Dendritic cell treated with granulocyte-macrophage colony-stimulating factor and Interleukin-4, amounts not matched to agents 40 ng/mL and 50 ng/mL, for 4 days (primary cell): ENCODE data around the gene PLEKHA1.
A peak's percentile ranks its signal among the peaks of the same experiment; 100 is the strongest.

Experiments used
- H3K27ac Mint-ChIP-seq: one replicate; pipeline ENCODE4 v1.8.0; 2022; ENCODE audit warnings: mild to moderate bottlenecking, mixed read lengths
- H3K27me3 Mint-ChIP-seq: one replicate; pipeline ENCODE4 v1.8.0; 2022; ENCODE audit warnings: mild to moderate bottlenecking, mixed read lengths
- H3K36me3 Mint-ChIP-seq: one replicate; pipeline ENCODE4 v1.8.0; 2022; ENCODE audit warnings: low read depth, mixed read lengths
- H3K4me1 Mint-ChIP-seq: one replicate; pipeline ENCODE4 v1.8.0; 2022; ENCODE audit warnings: low read depth, mixed read lengths
- H3K4me3 Mint-ChIP-seq: one replicate; pipeline ENCODE4 v1.8.0; 2022; ENCODE audit warnings: mild to moderate bottlenecking, moderate library complexity, mixed read lengths
- H3K9me3 Mint-ChIP-seq: one replicate; pipeline ENCODE4 v1.8.0; 2022; ENCODE audit warnings: mixed read lengths
- intact Hi-C: fragments of 100-400 bp; cut with micrococcal nuclease; formaldehyde crosslinking; loops from one replicate; pipeline ENCODE4 v1.15.0; 2022

Gene PLEKHA1

DNA sequence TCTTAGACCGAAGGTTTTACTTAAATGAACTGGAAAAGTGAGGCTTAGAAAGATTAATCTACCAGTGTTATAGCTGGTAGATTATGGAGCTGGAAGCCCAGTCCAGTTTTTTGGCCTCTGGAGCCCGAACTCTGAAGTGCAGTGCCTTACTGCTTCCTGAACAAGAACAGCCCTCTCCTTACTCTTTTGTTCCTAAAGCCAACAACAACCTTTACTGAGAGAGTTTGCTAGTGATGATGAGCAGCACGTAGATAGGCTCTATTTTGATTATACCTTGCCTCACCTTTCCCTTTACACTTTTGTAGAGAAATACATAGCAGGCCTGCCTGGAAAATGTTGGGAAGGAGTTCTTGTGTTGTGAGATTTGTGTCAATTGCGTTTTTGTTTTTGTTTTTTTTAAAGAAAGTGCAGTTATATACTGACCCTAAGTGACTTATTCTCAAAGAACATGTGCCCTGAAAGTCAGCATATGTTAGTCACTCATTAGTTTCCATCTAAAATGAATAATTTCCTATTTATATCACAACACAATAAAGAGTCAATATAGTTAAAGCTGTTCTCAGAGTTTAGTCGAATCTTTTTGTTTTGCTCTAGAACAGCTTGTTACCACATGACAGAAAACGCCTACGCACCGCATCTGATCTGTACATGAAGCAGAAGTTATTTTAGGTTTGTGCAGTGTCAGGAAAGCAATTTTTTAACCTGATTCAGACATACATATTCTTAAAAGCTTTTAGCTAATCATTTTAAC is 33.0 kb downstream of the PLEKHA1 start:
- Mint-ChIP-seq H3K4me1 (peaks cover 5% of the 10 kb centered on the region), H3K36me3 (peaks cover 10% of the 10 kb centered on the region)
- intact Hi-C loops, result no loop called here

DNA sequence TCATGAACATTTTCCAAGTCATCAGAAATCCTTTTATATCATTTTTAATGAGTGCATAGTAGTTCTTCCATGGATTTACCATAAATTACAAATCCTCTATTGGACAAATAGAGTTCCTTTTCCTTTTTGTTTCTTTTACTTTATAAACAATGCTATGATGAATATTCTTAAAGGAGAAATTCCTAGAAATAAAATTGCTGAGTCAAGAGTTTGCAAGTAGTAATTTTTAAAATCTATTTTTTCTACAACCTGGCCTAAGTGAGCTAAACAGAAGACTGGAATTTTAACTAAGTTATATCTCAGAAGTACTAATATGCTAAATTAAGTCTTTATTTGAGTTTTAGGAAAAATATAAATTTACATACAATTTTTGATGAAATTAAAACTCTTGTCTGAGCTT is 38.8 kb downstream of the PLEKHA1 start:
- H3K4me3 Mint-ChIP-seq, result no peak overlapping the region
- H3K9me3 Mint-ChIP-seq, result no peaks in the 10 kb centered on the region
- peaks cover 14% of the 10 kb centered on the region for H3K4me1 Mint-ChIP-seq
- peaks cover 17% of the 10 kb centered on the region for H3K36me3 Mint-ChIP-seq
- intact Hi-C loops, result no loop called here
- no peak overlapping the region for H3K27ac Mint-ChIP-seq
- H3K27me3 Mint-ChIP-seq, result no peaks in the 10 kb centered on the region

More for the DNA sequence above, 33.0 kb downstream of the PLEKHA1 start:
- H3K9me3 Mint-ChIP-seq, result no peaks in the 10 kb centered on the region
- no peaks in the 10 kb centered on the region for H3K27me3 Mint-ChIP-seq
- H3K27ac Mint-ChIP-seq, result no peak overlapping the region
- no peak overlapping the region for H3K4me3 Mint-ChIP-seq

DNA sequence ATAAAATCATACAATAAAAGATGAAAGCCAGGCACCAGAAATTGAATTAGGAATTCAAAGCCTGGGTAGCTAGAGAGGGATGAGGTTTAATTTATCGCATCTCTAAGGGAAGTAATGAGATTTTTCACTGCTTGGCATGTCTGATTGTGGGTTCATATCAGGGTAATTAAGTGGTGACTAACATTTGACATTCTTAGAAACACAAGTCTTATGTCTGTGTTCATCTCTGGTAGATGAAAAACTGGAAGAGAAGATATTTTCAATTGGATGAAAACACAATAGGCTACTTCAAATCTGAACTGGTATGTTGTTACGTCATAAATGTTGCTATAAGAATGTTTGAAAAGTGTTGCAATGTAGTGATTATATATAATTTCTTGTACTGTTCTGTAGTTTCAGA is 43.2 kb downstream of the PLEKHA1 start:
- Mint-ChIP-seq H3K4me3 (no peak overlapping the region), H3K27me3 (no peaks in the 10 kb centered on the region), H3K4me1 (peaks cover 34% of the 10 kb centered on the region), H3K27ac (no peak overlapping the region), H3K36me3 (peaks cover 29% of the 10 kb centered on the region), H3K9me3 (no peaks in the 10 kb centered on the region)
- intact Hi-C loops, result no loop called here

DNA sequence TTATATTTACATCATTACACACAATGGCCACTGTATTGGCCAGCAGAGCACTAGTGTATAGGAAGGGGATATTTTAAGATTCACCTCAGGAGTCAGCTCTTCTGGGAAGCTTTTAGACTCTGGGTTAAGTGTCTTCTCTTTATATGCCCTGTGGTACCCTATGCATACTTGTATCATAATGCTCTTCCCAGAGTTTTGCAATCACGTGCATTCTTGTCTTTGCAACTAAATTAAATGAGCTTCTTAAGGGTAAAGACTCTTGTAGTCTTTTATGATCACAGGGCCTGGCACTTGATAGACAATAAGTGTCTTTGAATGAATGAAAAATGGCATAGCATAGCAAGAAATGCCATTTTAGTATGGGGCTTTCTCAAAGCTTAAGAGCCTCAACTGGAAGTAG is 44.5 kb downstream of the PLEKHA1 start:
- intact Hi-C loops, result no loop called here

DNA sequence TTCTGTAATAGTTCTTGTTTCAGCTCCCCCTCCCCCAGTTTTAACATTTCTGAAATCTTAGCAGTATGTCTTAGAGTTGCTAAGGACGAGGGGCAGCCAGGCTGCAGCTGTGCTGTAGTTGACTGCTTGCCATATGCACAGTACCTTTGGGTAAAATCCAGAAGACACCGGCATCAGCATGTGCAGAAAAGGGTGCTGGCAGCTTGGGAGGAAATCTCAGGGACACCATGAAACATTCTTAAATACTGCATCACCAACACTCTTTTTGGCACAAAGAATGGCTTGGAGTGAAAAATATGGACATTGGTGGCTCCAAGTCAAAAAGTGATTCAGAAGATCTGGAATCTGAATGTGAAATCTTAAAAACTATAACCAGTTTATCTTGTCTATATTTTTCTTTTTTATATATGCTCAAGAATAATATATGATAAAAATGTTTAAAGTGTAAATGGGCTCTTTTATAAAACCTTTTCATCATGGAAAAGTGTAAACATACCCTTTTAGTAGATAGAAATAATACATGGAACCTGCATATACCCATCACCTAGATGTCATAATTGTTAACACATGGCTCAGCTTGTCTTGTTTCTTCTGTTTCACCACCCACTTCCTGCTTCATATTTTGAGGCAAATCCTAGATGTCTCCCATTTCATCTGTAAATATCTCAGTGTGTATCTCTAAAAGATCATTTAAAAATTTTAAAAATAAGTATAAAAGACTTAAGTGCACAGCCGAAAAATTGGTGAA is 45.5 kb downstream of the PLEKHA1 start:
- Mint-ChIP-seq H3K27ac (no peak overlapping the region), H3K4me3 (no peak overlapping the region), H3K27me3 (no peaks in the 10 kb centered on the region), H3K36me3 (peaks cover 20% of the 10 kb centered on the region), H3K4me1 (peaks cover 34% of the 10 kb centered on the region), H3K9me3 (no peaks in the 10 kb centered on the region)
- intact Hi-C loops, result no loop called here

More for the DNA sequence above, 44.5 kb downstream of the PLEKHA1 start:
- H3K36me3 Mint-ChIP-seq, result peaks cover 27% of the 10 kb centered on the region
- H3K9me3 Mint-ChIP-seq, result no peaks in the 10 kb centered on the region
- H3K27me3 Mint-ChIP-seq, result no peaks in the 10 kb centered on the region
- H3K4me3 Mint-ChIP-seq, result no peak overlapping the region
- no peak overlapping the region for H3K27ac Mint-ChIP-seq
- peaks cover 34% of the 10 kb centered on the region for H3K4me1 Mint-ChIP-seq

DNA sequence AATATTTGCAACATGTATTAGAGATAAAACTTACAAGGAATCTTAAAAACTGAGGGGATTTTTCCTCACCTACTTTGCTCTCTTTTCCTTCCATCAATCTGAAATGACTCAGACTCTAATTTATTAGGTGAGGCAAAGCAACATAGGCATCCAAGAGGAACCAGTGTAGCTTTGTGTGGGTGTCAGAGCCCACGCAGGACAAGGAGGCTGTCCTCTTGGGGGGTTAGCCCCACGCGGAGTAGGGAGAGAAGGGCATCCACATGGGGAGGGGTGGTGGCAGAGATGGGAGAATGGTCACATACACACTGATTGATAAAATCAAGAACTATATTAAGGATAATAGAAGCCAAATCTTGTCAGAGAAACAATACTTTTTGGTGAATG is 46.1 kb downstream of the PLEKHA1 start:
- Mint-ChIP-seq H3K36me3 (peaks cover 20% of the 10 kb centered on the region), H3K4me1 (peaks cover 34% of the 10 kb centered on the region), H3K27ac (no peak overlapping the region), H3K27me3 (no peaks in the 10 kb centered on the region), H3K9me3 (no peaks in the 10 kb centered on the region), H3K4me3 (no peak overlapping the region)
- intact Hi-C loops, result no loop called here

DNA sequence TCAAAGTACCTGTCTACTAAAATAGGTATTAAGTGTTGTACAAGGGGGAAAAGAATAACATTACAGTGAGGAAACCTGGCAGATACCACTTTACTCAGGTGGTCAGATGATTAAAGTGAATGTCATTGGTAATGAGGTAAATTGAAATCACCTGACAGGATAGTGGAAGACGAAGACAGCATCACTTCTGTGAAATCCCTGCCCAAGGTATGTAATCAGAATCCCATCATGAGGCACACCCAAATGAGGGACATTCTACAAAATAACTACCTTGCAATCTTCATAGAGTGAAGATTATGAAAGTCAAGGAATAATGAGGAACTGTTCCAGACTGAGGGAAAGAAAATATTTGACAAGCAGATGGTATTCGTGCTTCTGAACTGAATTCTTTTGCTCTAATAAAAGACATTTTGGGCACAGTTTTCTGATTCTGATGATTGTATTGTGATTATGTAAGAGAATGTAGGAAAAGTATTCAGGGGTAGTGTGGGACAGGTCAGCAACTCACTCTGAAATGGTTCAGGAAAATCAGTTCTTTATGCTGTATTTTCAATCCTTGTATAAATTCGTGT is 46.6 kb downstream of the PLEKHA1 start:
- peak overlapping the region; percentile 45 for H3K27ac Mint-ChIP-seq
- H3K36me3 Mint-ChIP-seq, result peaks cover 14% of the 10 kb centered on the region
- intact Hi-C loops, result no loop called here
- no peaks in the 10 kb centered on the region for H3K9me3 Mint-ChIP-seq
- no peak overlapping the region for H3K4me3 Mint-ChIP-seq
- peaks cover 29% of the 10 kb centered on the region for H3K4me1 Mint-ChIP-seq
- H3K27me3 Mint-ChIP-seq, result no peaks in the 10 kb centered on the region

DNA sequence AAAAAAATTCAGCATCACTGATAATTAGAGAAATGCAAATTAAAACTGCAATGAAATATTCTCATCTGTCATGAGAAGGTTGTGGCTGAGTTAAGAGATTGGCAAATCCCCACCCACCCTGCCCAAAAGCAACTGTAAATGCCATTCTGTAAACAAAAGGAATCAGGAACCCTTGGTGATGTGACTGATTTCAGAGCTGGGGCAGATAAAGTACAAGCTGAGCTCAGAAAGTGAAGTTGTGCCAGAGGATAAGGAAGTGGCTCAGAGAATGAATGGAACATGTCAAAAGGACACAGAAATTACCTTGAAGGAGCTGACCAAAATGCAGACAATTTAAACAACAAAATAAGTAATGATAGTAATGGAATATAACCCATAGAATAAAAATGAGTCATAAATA is 47.2 kb downstream of the PLEKHA1 start:
- intact Hi-C loops, result no loop called here
- Mint-ChIP-seq H3K4me1 (peaks cover 27% of the 10 kb centered on the region), H3K4me3 (no peak overlapping the region), H3K36me3 (peaks cover 14% of the 10 kb centered on the region), H3K9me3 (no peaks in the 10 kb centered on the region), H3K27me3 (no peaks in the 10 kb centered on the region), H3K27ac (peak overlapping the region; percentile 45)

DNA sequence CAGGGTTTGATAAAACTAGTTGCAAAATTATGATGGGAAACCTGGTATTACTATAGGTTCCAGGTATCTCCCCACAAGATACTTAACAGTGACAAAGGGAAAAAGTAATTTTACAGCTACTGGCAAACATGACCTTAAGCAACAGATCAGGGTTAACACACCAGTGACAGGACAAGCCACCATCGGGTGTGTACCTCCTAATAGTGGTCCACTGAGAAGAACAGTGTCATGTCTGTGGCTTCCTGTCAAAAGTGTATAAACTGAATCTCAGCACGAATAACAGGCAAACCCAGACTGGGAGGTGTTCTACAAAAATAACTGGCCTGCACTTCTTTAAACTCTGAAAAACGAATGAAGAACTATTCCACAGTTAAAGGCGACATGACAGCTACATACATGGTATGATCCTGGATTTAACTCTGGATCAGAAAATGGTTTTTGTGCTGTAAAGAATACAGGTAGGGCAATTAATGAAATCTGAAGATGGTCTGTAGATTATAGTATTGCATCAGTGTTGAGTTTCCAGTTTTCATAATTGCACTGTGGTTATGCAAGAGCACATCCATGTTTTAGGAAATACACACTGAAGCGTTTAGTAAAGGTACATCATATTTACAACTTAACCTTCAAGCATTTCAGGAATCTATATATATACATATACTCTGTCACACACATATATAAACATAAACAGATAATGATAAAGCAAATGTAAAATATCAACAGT is 47.9 kb downstream of the PLEKHA1 start:
- Mint-ChIP-seq H3K4me3 (no peak overlapping the region), H3K36me3 (peaks cover 20% of the 10 kb centered on the region), H3K9me3 (no peaks in the 10 kb centered on the region), H3K27ac (no peak overlapping the region), H3K27me3 (no peaks in the 10 kb centered on the region), H3K4me1 (peaks cover 33% of the 10 kb centered on the region)
- intact Hi-C loops, result no loop called here

DNA sequence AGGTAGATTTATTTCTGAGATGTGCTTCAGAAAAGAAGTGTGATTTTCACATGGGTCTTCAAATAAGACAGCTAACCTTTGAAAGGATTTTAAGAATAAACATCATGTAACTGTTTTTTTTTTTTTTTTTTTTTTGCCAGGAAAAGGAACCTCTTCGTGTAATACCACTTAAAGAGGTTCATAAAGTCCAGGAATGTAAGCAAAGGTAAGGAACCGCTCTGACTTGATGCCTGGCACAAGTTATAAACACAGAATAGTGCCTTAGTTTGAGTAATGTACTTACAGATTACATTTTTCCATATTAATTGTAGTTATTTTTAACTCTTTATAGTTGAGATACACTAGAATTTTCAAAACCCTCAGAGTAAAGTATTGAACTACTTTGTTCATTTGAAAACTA is 49.6 kb downstream of the PLEKHA1 start:
- no peaks in the 10 kb centered on the region for H3K27me3 Mint-ChIP-seq
- intact Hi-C loops, result no loop called here
- peaks cover 25% of the 10 kb centered on the region for H3K36me3 Mint-ChIP-seq
- no peak overlapping the region for H3K27ac Mint-ChIP-seq
- H3K4me1 Mint-ChIP-seq, result peaks cover 23% of the 10 kb centered on the region
- H3K4me3 Mint-ChIP-seq, result no peak overlapping the region
- H3K9me3 Mint-ChIP-seq, result no peaks in the 10 kb centered on the region

DNA sequence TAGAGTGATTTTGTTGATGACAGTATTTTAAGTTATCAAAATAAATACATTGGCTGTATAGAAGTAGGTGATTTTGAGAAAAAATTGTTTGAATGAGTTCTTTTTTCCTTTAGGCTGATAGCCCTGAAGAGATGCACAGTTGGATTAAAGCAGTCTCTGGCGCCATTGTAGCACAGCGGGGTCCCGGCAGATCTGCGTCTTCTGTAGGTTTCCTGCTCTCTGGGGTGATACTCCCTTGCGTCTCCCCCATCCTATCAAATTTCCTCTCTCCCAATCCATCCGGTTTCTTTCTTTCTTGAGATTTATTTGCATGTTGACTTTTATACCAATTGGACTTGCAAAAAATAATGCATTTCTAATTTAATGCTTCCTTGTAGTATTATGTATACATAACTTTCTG is 52.3 kb downstream of the PLEKHA1 start:
- Mint-ChIP-seq H3K27ac (no peak overlapping the region), H3K27me3 (no peaks in the 10 kb centered on the region), H3K4me3 (no peak overlapping the region), H3K36me3 (peaks cover 32% of the 10 kb centered on the region), H3K9me3 (no peaks in the 10 kb centered on the region), H3K4me1 (peaks cover 9% of the 10 kb centered on the region)
- intact Hi-C loops, result no loop called here

DNA sequence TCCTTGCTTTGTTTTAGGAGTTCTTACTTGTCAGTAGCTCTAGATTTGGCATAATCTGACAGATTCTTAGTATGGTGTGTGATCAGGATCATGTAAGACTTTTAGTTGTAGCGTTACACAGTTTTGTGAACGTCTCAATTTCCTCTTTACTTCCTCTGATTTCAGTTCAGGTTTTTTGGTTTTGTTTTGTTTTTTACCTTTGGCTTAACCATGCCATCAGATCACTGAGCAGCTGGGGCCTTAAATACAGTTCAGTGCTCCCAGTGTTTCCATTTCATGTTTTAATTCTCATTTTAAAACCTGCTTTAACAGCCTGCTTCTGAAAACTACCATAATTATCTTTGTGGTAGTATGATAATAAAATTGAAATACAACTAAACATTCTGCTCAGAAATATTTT is 52.8 kb downstream of the PLEKHA1 start:
- Mint-ChIP-seq H3K4me1 (peaks cover 6% of the 10 kb centered on the region), H3K4me3 (no peak overlapping the region), H3K9me3 (no peaks in the 10 kb centered on the region), H3K36me3 (peaks cover 32% of the 10 kb centered on the region), H3K27me3 (no peaks in the 10 kb centered on the region), H3K27ac (no peak overlapping the region)
- intact Hi-C loops, result no loop called here

DNA sequence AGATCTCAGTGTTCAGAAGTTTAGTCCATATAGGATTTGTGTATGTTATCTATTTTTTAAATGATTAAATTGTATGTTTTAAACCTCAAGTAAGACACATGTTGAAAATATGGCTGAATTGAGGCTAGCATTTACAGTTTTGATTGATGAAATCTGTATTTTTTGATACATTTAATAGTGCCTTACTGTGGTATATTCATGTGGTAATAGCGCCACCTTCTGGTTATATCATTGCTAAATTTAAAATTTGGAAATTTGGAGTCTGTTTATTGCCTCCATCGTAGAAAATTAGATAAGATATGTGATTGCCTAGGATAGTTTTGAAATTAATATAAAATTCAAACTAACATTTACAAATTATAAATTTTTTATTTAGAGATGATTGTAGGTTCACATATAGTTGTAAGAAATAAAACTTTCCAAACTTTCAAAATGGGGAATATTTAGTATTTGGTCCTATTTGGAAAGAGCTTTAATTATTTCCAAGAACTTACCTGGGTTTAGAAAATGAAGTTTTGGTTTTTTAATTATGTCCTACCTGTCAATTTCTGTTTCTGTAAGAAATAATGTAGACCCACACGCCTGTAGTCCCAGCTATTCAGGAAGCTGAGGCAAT is 60.8 kb downstream of the PLEKHA1 start:
- Mint-ChIP-seq H3K4me3 (no peak overlapping the region), H3K9me3 (no peaks in the 10 kb centered on the region), H3K36me3 (peaks cover 16% of the 10 kb centered on the region), H3K27ac (no peak overlapping the region), H3K27me3 (no peaks in the 10 kb centered on the region), H3K4me1 (no peaks in the 10 kb centered on the region)
- intact Hi-C loops, result loop anchor here (1.0 to 5.0 kb wide), 3 partner anchors 93 to 137 kb away; no protein-coding TSS in a partner anchor
